NOMO-1 treated with dmso at 0.1 percent for 144 hours (cell line): ENCODE data around the gene CNIH2.
A peak's percentile ranks its signal among the peaks of the same experiment; 100 is the strongest.
"Not testable (repeated sequence)": the region's sequence is repeated elsewhere in the genome, so short reads cannot be mapped to it uniquely, and the experiment has no call there.

Experiments used
- DNase-seq: peaks from one replicate; lab custom pipeline; 2025; ENCODE audit not compliant: unreplicated experiment; lab: John Stamatoyannopoulos, UW

Gene CNIH2

DNA sequence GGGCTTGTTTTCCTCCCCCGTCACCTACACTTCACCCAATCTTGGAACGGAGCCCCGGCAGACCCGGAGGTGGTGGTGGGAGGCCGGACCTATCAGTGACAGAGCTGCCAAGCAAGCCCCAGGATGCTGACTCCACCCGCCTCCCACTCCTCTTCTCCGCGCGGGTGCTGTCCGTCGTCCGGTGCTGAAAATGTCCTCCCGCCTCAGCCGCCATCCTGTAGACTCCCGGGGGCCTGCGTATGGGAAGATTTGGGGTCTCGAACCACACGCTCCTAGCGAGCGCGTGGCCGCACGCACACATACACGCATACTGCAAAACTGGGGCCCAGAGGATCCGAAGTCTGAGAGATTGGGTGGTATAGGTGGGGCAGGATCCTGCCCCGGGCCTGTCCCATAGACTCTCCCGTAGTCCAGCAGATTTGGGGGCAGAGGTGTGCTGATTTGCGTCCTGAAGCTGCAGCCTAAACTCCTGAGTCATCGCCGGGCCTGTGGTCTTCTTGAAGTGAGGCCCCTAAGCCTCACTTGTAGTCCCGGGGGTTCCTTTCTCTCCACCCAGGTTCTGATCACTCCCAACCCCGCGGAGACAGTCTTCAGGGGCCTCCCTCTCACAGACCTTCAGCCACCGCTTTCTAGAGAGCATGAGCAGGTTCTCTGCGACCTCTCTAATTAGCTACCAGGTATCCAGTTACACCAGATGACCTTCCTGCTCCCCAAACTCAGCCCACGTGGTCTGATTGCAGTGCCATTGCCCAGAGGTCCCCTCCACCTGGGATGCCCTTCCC, 11.8 kb downstream of the CNIH2 start:
- peak; percentile 50 for DNase-seq

- DNase-seq, result no peak
These were observed 12.3 kb downstream of the CNIH2 start for GRCh38 chr11:66290330-66290621.

GRCh38 chr11:66291303-66291705, 13.3 kb downstream of the CNIH2 start:
- DNase-seq, result no peak

- no peak for DNase-seq
These were observed 13.9 kb downstream of the CNIH2 start, which contains the start of gene TMEM151A for GRCh38 chr11:66291706-66292542. Gene TMEM151A, plus strand, starts transcription at chr11:66291894. Its CDS starts 120 bp downstream, at chr11:66292014.

DNA sequence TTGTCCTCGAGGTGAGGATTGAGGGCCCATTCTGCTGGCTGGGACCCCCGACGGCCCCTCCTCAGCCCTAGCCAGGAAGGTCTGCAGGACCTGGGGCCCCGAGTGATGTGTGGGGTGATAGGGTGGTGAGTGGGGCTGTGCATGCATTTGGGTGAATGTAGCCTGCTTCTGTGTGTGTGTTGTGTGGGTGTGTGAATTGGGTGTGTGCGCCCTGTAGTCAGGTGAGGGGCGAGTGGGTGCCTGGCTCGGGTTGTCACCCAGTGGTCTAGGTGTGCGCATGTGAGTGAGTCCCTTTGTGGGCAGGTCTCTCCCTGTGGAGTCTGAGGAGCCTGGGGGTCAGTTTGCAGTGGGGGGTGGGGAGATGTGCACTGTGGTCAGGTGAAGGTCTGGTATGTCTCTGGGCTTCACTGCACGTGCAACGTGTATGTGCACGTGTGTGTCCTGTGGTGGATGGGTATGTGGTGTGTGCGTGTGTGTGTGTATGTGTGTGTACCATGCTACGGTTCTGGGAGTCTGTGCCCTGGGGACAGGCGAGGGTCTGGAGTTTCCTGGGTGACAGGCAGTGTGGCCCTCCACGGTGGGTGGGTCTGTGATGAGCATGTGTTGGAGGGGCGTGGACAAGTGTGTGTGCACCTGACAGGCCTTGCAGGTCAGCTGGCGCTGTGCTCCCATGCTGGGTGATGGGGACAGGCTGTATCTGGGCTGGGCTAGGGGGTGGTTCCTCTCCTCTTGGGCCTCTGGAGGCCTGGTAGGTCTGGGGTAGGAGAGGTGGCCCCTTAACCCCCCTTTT, 14.8 kb downstream of the CNIH2 start:
- no peak for DNase-seq

DNA sequence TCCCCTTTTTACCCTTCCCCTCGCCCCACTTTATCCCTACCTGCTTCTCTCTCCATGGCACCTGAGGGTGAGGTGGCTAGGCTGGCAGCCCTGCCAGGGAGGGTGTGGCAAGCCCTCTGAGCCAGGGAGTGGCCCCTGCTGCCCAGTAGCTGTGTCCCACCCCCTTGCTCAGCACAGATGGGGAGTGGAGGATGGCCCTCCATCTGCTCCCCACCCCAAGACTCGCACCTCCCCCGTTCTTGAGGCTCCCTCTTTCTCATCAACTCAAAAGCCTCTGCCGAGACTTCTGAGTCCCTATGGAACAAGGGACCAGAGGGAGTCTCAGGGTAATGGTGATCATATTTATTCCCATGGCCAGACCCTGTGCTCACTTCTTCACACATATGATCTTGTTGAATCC, 15.4 kb downstream of the CNIH2 start:
- no peak for DNase-seq

DNA sequence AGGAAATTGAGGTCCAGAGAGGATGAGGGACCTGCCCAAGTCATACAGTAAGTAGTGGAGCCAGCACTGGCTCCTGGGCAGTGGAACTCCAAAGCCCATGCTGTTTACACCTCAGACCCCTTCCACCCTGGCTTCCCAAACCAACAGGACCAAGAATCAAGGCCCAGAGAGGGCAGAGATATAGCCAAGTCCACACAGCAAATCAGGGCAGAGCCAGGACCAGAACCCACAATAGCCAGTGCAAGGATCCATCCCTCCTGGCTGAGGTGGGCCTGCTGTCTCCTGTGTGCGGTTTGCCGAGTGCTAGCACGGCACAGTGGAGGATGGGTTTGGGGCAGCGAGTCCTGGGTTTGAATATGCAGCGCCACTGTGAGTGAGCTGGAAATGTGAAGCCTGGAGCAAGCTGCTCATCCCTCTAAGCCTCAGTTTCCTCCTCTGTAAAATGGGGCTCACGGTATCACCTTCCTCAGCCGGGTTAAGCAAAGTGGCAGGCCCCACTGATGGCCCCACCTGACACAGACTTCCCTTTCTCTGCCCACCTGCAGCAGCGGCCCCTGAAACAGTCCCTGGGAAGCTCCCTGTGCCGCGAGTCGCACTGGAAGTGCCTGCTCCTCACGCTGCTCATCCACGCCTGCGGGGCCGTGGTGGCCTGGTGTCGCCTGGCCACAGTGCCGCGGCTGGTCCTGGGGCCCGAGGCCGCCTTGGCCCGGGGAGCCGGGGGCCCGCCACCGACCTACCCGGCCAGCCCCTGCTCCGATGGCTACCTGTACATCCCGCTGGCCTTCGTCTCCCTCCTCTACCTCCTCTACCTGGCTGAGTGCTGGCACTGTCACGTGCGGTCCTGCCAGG, 16.0 kb downstream of the CNIH2 start:
- DNase-seq, result no peak

DNA sequence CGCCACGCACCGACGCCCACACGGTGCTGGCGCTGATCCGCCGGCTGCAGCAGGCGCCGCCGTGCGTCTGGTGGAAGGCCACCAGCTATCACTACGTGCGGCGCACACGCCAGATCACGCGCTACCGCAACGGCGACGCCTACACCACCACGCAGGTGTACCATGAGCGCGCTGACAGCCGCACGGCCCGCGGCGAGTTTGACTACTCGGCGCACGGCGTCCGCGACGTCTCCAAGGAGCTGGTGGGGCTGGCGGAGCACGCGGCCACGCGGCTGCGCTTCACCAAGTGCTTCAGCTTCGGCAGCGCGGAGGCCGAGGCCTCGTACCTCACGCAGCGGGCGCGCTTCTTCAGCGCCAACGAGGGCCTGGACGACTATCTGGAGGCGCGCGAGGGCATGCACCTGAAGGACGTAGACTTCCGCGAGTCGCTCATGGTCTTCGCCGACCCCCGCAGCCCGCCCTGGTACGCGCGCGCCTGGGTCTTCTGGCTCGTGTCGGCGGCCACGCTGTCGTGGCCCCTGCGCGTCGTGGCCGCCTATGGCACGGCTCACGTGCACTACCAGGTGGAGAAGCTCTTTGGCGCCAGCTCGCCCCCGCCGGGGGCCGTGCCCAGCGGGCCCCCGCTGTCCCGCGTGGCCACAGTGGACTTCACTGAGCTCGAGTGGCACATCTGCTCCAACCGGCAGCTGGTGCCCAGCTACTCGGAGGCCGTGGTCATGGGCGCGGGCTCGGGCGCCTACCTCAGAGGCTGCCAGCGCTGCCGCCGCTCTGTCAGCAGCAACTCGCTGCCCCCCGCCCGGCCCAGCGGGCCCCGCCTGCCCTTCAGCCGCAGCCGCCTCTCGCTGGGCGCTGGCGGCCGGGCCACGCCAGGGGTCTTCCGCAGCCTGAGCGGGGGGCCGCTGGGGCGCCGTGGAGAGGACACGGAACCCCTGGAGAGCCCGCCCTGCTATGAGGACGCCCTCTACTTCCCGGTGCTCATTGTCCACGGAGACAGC, 16.9 kb downstream of the CNIH2 start:
- DNase-seq, result no peak

DNA sequence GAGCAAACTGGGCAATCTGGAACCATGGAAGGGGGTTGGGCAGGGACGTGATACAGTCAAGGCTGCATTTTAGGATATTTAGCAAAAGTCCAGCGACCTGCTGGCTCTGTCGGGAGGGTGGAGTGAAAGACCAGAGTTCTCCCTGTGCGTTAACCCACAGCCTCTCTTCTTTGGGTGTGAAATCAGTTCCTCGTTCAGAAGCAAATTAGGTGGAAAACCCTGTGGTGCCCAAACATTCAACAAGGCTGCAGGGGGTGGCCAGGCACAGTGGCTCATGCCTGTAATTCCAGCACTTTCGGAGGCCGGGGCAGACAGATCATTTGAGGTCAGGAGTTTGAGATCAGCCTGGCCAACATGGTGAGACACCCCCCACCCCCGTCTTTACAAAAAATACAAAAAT, 19.6 kb downstream of the CNIH2 start:
- no peak for DNase-seq

DNA sequence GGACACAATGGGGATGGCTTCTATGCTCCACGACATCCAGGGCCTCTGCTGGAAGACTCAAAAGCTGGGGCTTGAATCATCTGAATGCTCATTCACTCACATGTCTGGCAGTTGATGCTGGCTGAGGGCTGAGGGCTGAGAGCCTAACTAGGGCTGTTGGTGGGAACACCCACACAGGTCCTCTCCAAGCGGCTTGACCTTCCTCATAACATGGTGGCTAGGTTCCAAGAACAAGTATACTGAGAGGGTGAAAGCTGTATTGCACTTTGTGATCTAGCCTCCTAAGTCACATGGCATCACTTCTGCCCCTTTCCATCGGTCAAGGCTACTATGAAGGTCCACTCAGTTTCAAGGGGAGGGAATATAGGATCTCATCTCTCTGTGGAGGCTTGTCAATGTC, 21.2 kb downstream of the CNIH2 start:
- DNase-seq, result no peak

DNA sequence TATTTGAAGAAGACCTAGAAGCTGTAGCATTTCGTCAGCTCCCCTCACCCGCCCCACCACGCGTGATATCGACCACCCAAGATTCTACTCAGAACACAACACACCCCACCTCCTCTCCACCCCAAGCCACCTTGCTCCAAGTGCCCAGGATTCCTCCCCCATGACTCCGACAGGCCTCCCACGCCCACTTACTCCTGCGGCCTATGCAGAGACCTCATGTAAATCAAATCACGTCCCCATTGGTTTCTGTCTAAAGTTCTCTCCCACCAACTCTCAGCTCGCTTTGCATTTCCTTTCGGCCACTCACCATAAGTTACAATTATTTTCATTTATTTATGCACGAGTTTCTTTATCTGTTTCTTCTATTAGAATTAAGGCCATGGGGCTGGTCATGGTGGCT, 24.7 kb downstream of the CNIH2 start:
- DNase-seq, result no peak

- DNase-seq, result no peak
These were observed 31.5 kb downstream of the CNIH2 start for GRCh38 chr11:66309475-66309874.

DNA sequence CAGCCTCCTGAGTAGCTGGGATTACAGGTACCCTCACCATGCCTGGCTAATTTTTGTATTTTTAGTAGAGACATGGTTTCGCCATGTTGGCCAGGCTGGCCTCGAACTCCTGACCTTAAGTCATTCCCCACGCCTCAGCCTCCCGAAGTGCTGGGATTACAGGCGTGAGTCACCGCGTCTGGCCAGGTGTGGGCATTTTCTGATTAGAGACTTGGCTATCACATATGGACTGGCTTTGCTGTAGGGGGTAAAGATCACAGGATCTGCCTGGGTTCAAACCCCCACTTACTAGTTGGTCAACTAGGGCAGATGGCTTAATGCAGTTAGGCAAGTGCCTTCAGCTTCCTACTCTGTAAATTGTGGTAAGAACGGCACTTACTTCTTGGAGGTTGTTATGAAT, 32.3 kb downstream of the CNIH2 start:
- no peak for DNase-seq

DNA sequence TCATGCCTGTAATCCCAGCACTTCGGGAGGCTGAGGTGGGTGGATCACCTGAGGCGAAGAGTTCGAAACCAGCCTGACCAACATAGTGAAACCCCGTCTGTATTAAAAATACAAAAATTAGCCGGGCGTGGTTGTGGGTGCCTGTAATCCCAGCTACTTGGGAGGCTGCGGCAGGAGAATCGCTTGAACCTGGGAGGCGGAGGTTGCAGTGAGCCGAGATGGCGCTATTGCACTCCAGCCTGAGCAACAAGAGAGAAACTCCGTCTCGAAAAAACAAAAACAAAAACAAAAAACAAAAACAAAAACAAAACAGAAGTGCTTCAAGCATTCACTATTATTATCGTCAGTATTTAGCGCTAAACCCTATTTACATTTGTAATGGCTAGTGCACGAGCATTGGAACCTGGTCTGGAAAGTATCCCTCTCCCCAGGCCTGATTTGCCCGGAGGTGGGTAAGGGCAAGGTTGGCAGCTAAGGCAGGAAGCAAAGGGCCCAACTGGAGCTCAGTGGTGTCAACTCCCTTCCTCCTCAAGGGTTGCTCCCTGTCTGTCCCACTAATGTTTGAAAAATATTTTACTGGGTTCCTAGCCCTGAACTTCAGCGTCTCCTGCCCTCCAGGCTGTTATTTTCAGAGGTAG, 32.9 kb downstream of the CNIH2 start:
- DNase-seq, result not testable (repeated sequence)

DNA sequence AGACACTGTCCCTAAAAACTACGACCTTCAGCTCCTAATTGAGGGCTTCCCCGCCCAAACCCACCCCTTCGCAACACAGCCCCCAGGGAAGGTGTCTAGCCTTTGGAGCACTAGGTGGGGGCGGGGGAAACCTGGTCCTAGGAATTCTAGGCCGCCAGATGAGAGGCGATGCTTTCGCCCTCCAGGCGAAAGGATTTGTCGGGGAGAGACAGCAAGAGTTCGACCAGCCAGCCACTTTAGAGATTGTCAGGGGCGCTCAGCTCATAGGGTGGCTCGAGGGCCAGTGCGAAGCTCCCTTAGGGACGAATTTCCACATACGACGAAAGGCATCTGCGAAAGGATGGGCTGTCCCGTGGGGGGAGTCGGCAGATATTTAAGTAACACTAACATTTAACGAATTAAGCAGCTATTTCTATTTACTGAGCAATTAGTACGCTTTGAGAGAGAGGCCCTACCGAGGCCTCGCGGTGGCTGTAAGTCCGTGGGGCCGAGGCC, 33.5 kb downstream of the CNIH2 start:
- DNase-seq, result no peak

DNA sequence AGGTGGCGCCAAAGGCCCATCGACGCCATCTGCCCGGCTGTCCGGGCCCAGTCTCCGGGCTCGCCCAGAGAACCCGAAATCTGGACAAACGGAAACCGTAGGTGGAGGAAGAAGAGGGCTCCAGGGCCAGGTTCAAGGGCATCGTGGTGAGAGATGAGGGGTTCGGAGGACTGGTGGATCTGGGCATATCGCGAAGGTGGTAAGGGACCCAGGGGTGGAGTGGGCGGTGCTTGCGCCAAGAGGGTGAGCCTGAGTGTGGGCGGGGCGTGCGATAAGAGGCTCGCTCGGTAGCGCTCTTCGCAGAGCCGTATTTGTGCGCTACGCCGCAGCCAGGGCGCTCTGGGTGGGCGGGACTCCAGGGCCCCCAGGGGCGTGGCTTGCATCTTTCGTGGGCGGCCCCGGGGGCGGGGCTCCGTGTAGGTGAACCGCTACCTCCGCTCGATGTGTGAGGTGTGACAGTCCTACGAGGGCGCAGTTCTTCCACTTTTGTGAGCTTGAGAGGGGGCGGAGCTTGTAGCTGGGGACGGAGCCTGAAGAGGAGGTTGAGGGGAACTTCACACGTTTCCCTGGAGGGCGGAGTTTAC, 34.1 kb downstream of the CNIH2 start:
- peak; percentile 88 for DNase-seq

DNA sequence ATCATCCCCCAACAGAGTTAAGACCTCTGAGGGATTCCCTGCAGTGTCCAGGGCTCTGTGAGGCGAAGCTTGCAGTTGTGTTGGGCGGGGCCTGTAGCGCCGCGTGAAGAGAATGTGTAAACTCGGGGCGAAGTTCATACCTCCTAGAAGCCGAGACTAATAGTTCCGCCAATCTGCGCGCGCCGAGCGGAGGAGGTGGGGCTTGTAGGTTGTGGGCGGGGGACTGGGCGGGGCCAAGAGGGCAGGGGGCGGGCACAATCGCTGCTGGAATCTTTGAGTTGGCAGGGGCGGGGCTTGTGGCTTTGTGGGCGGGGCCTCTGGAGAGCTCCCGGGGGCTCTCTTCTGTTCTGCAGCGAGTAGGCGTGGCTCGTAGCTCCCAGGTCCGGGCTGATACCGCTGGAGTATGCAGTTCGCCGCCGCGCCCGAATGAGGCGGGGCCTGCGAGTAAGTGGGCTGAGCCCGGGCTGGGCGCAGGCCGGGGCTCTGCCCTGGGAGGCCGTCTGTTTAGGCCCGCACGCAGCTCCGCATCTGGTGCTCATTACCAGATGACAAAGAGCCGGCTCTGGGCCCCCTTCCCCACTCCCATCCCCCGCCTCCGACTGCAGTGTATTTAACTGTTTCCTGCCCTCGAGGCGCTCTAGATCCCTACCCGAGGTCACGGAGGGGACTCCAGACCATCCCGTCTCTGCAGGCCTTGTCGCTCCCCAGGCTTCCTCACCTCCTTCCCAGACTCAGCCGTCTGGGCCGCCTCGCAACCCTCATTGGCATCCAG, 34.8 kb downstream of the CNIH2 start:
- peak; percentile 97 for DNase-seq
